ACC112 (cell line): ENCODE measurements around the gene KATNBL1.

Experiments
- H2AFZ ChIP-seq: fragments of 200-600 bp; sonication (generic); one replicate; pipeline ENCODE4 v1.6.0; 2017; ENCODE audit warnings: antibody characterized with exemption, low read length; ENCODE audit not compliant: unreplicated experiment
- H3K27ac ChIP-seq: fragments of 200-600 bp; sonication (generic); 2 replicates; pipeline ENCODE4 v1.5.1; 2014; ENCODE audit warnings: low read depth, mild to moderate bottlenecking, antibody characterized with exemption, low read length, moderate library complexity
- H3K27me3 ChIP-seq: fragments of 200-600 bp; sonication (generic); 2 replicates; pipeline ENCODE4 v1.6.1; 2014; ENCODE audit warnings: mild to moderate bottlenecking, antibody characterized with exemption, low read length, moderate library complexity, mixed read lengths; ENCODE audit not compliant: insufficient read depth
- H3K36me3 ChIP-seq: fragments of 200-600 bp; sonication (generic); 2 replicates; pipeline ENCODE4 v1.6.1; 2016; ENCODE audit warnings: mild to moderate bottlenecking, antibody characterized with exemption, low read length, moderate library complexity, mixed read lengths; ENCODE audit not compliant: insufficient read depth
- H3K4me1 ChIP-seq: fragments of 200-600 bp; sonication (generic); one replicate; pipeline ENCODE4 v1.6.1; 2016; ENCODE audit warnings: low read length, mixed read lengths; ENCODE audit not compliant: insufficient read depth, unreplicated experiment, control insufficient read depth
- H3K4me3 ChIP-seq: fragments of 200-600 bp; sonication (generic); 2 replicates; pipeline ENCODE4 v1.5.1; 2014; ENCODE audit warnings: mild to moderate bottlenecking, low read depth, low read length
- H3K79me2 ChIP-seq: fragments of 200-600 bp; sonication (generic); one replicate; pipeline ENCODE4 v1.6.0; 2016; ENCODE audit warnings: low read length; ENCODE audit not compliant: control insufficient read depth, unreplicated experiment, insufficient read depth

KATNBL1 gene

GRCh38 chr15:34239151-34239808 is 29.4 kb upstream of the KATNBL1 start:
- Histone ChIP-seq H3K4me1 (peaks cover 22% of the 10 kb centered on the region), H3K27ac (peak overlapping the region; percentile 85), H3K79me2 (no peaks in the 10 kb centered on the region), H3K27me3 (no peaks in the 10 kb centered on the region), H3K36me3 (peaks cover 28% of the 10 kb centered on the region), H2AFZ (peak overlapping the region; percentile 52), H3K4me3 (peak overlapping the region; percentile 68)

DNA sequence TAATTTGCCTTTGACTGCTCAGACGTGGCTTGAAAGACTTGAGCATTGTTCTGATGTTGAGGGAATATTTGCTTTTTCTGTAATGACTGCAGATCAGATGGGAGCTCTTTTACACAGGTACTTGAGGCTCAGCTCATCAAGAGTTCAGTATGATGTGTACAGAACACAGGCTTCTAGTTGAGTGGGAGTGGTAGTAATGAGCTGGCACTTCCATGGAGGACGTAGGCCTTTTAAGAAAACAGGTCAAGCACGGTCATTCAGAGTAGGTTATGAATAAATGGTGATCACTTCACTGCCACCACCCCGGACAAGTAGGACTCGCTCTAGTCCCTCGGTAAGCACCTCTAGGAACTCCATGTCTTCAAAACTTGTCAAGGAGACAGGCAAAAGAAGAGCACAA is 23.7 kb upstream of the KATNBL1 start:
- Histone ChIP-seq H2AFZ (no peak overlapping the region), H3K79me2 (no peaks in the 10 kb centered on the region), H3K4me3 (no peak overlapping the region), H3K27ac (no peak overlapping the region), H3K36me3 (peaks cover 43% of the 10 kb centered on the region), H3K4me1 (peaks cover 5% of the 10 kb centered on the region), H3K27me3 (no peaks in the 10 kb centered on the region)

DNA sequence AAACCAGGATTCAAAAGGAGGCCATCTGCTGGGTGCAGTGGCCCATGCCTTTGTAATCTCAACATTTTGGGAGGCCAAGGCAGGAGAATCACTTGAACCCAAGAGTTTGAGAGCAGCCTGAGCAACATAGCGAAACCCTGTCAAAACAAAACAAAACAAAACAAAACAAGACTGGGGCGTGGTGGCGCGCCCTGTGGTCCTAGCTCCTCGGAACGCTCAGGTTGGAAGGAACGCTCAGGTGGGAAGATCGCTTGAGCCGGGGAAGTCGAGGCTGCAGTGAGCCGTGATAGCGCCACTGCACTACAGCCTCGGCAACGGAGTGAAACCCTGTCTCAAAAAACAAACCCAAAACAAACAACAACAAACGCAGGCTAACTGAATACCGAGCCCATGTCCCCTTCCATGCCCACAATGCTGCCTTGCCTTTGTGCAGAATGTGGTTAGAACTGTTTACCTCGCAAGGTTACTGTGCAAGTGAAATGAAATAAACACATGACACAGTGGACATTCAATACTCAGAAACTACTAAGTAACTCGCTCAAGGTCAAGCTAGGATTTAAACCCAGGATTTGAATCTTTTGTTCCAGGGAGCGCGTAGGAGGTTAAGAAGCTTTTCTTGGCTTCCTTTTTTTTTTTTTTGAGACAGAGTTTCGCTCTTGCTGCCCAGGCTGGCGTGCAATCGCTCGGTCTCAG is 14.2 kb upstream of the KATNBL1 start:
- Histone ChIP-seq H3K36me3 (no peaks in the 10 kb centered on the region; the same call in 1 of the 2 replicates), H3K79me2 (peaks cover 27% of the 10 kb centered on the region), H3K4me1 (peaks cover 12% of the 10 kb centered on the region), H2AFZ (peak overlapping the region; percentile 83), H3K4me3 (peak overlapping the region; percentile 99), H3K27ac (peak overlapping the region; percentile 85), H3K27me3 (no peaks in the 10 kb centered on the region)

GRCh38 chr15:34217587-34218225 is 7.8 kb upstream of the KATNBL1 start:
- Histone ChIP-seq H3K27me3 (no peaks in the 10 kb centered on the region), H3K36me3 (no peaks in the 10 kb centered on the region), H3K27ac (no peak overlapping the region; the same call in 1 of the 2 replicates), H3K4me1 (peaks cover 6% of the 10 kb centered on the region), H3K79me2 (no peaks in the 10 kb centered on the region), H2AFZ (no peak overlapping the region), H3K4me3 (no peak overlapping the region)

GRCh38 chr15:34216527-34217270 is 6.8 kb upstream of the KATNBL1 start:
- H3K27ac ChIP-seq: no peak overlapping the region
- H2AFZ ChIP-seq: no peak overlapping the region
- H3K27me3 ChIP-seq: no peaks in the 10 kb centered on the region
- no peaks in the 10 kb centered on the region for H3K36me3 ChIP-seq
- H3K4me3 ChIP-seq: no peak overlapping the region
- H3K79me2 ChIP-seq: no peaks in the 10 kb centered on the region
- peaks cover 6% of the 10 kb centered on the region for H3K4me1 ChIP-seq

DNA sequence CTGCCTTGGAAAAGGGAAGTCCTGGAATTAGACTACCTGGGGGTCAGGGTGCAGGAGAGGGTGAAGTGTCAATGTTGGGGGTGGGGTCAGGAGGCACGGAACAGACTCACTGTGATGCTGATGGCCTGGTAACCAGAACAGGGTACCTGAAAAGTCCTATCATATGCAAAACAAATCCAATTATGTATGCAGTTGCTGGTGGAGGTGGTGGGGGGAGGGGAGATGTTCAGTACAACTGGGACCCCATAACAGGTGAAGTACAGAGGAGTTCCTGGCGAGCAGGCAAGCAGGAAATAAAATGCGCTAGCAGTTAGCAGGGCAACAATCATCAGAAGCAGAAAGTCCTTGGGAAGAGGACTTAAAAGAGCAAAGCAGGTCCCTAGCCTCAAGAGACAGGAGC is 4.2 kb upstream of the KATNBL1 start:
- Histone ChIP-seq H3K27me3 (no peaks in the 10 kb centered on the region), H3K27ac (no peak overlapping the region), H3K4me1 (peaks cover 6% of the 10 kb centered on the region), H3K4me3 (no peak overlapping the region), H2AFZ (no peak overlapping the region), H3K36me3 (no peaks in the 10 kb centered on the region), H3K79me2 (peaks cover 5% of the 10 kb centered on the region)

- Histone ChIP-seq H3K36me3 (no peaks in the 10 kb centered on the region), H2AFZ (no peak overlapping the region), H3K4me1 (peaks cover 6% of the 10 kb centered on the region), H3K27me3 (no peaks in the 10 kb centered on the region), H3K27ac (no peak overlapping the region), H3K4me3 (no peak overlapping the region), H3K79me2 (peaks cover 9% of the 10 kb centered on the region)
Observed at GRCh38 chr15:34213690-34214089, 3.8 kb upstream of the KATNBL1 start.

DNA sequence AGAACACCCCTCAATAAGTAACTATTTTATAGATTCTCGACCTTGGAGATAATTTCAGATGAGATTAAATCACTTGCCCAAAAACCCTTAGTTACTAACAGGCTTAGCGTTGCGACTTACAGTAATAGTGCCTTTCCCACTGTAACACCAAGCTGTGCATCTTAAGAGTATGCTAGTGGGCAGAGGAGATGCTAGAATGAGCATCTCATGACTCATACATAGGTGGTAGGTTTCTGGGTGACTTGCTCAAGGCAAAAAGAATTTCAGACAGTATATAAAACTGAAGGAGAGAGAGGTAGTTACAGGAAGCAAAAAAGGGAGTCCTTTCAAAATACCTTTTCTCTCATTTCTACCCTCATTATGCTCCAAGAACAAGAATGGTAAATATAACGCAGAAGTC is 3.9 kb downstream of the KATNBL1 start:
- no peaks in the 10 kb centered on the region for H3K4me1 ChIP-seq

DNA sequence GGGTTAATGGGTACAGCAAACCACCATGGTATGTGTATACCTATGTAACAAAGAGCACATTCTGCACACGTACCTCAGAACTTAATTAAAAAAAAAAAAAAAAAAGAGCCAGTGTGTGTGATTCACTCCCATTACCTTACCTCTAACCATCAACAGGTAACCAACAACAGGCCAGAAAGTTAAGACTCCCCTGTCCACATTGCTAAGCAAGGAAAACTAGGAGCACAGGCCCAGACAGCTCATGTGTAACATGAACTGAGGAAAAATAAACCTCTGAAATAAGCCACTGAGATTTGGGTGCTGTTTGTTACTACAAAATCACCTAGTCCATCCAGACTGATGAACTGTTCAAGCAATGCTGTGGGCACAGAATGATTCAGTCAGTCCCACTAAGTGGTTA is 6.0 kb downstream of the KATNBL1 start:
- Histone ChIP-seq H3K27me3 (no peaks in the 10 kb centered on the region), H3K36me3 (peaks cover 22% of the 10 kb centered on the region), H3K4me1 (no peaks in the 10 kb centered on the region), H3K4me3 (no peak overlapping the region), H2AFZ (no peak overlapping the region), H3K79me2 (peaks cover 87% of the 10 kb centered on the region), H3K27ac (no peak overlapping the region)

More for the DNA sequence above, 3.9 kb downstream of the KATNBL1 start:
- Histone ChIP-seq H3K27me3 (no peaks in the 10 kb centered on the region), H3K27ac (no peak overlapping the region), H3K79me2 (peaks cover 78% of the 10 kb centered on the region), H2AFZ (no peak overlapping the region), H3K36me3 (peaks cover 14% of the 10 kb centered on the region), H3K4me3 (no peak overlapping the region)

DNA sequence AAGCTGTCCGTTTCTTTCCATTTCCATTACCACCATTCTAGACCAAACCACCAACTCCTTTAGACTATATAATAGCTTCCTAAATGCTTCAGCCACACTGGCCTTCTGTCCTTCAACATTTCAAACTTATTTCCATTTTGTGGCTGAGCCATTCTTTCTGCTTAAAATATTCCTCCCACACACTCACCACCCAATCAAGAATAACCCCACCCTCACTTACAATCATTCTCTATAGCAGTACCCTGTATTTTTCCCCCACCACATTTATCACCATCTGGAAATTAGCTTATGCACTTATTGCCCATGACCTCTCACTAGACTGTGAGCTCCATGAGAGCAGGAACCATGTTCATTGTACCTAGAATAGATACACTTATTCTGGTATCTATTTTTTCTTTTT is 6.6 kb downstream of the KATNBL1 start:
- Histone ChIP-seq H2AFZ (no peak overlapping the region), H3K27ac (no peak overlapping the region), H3K36me3 (peaks cover 22% of the 10 kb centered on the region), H3K4me1 (no peaks in the 10 kb centered on the region), H3K4me3 (no peak overlapping the region), H3K79me2 (peaks cover 87% of the 10 kb centered on the region), H3K27me3 (no peaks in the 10 kb centered on the region)
